Adrenal gland (tissue), 12 donors: ENCODE results near the gene ITPRIP. TPM values are rescaled to one million over a fixed set of nuclear protein-coding genes. Genes with fewer than 3 reads are reported as not detected.
A peak's percentile ranks its signal among the peaks of the same experiment; 100 is the strongest.

Experiments
- DNase-seq, 7 donors: peaks; one replicate each; pipeline ENCODE4 v3.0.0-alpha.2; 2019 to 2020
- H3K27ac ChIP-seq, 5 donors: fragments of 200-600 bp; sonication (generic) in 4 of 5; 1 replicate in 3 of 5; 2 replicates in 2 of 5; pipeline versions ENCODE4 v1.5.1 to v1.8.0; 2016 to 2020; ENCODE audit warnings: mild to moderate bottlenecking in 1 of 5
- H3K27me3 ChIP-seq: fragments of 200-600 bp; 2 replicates; pipeline ENCODE4 v1.8.0; 2021
- H3K36me3 ChIP-seq, 2 donors: fragments of 200-600 bp; replicated peaks in 1 of 2; 1 replicate in 1 of 2; 2 replicates in 1 of 2; pipeline versions ENCODE4 v1.5.1 to v1.8.0; 2018 to 2022
- H3K4me1 ChIP-seq, 2 donors: fragments of 200-600 bp; replicated peaks in 1 of 2; 1 replicate in 1 of 2; 2 replicates in 1 of 2; pipeline versions ENCODE4 v1.5.1 to v1.8.0; 2018 to 2021
- H3K4me3 ChIP-seq, 4 donors: fragments of 200-600 bp; sonication (generic) in 3 of 4; one replicate each; pipeline ENCODE4 v1.5.1; 2016 to 2018
- H3K9me3 ChIP-seq, 3 donors: fragments of 200-600 bp; sonication (generic) in 1 of 3; replicated peaks in 1 of 3; 1 replicate in 2 of 3; 2 replicates in 1 of 3; pipeline versions ENCODE4 v1.5.1 to v1.8.0; 2016 to 2021
- CTCF ChIP-seq, 6 experiments: fragments of 450-650 bp in 4 of 6; fragments of 200-600 bp in 2 of 6; sonication (generic) in 1 of 6; IDR thresholded peaks; 1 replicate in 5 of 6; 2 replicates in 1 of 6; pipeline versions ENCODE4 v1.5.1 to v1.8.0; 2016 to 2021; ENCODE audit warnings: antibody characterized with exemption in 6 of 6, mild to moderate bottlenecking in 2 of 6, moderate library complexity in 1 of 6
- POLR2A ChIP-seq, 2 donors: fragments of 450-650 bp; IDR thresholded peaks; one replicate each; pipeline ENCODE4 v1.6.1; 2017; ENCODE audit warnings: antibody characterized with exemption in 2 of 2, mild to moderate bottlenecking in 2 of 2, moderate library complexity in 1 of 2
- WGBS, 4 donors: extraction: QIAGEN DNeasy Blood & Tissue Kit in 2 of 4; methylation state at CpG; one replicate each; pipeline versions ENCODE4 v1.1.5 to v1.1.7; 2013 to 2017; 5-methylcytosine and 5-hydroxymethylcytosine counted together
- intact Hi-C, 2 donors: fragments of 100-400 bp; cut with DNase I; formaldehyde crosslinking; loops; one replicate each; pipeline versions ENCODE4 v1.14.1 to v1.15.0; 2022 to 2023
- polyA plus RNA-seq, 3 donors: library from polyadenylated mRNA; stranded (reverse); fragments of 200-250 nt in 2 of 3; fragments of 350-450 nt in 1 of 3; fragmentation: Illumina TruSeq in 1 of 3; extraction: RNeasy Lipid Tissue Mini Kit (QIAGEN cat#74804) in 1 of 3; gene quantifications; one replicate each; pipeline ENCODE4 v1.2.3, GENCODE V29; 2013 to 2014
- total RNA-seq, 9 donors: library from RNA; depleted of rRNA in 4 of 9; stranded (reverse); fragments of >200 nt in 4 of 9; fragments of 120-200 nt in 1 of 9; fragmentation: NEBNext Ultra II Directional in 1 of 9; extraction: Animal tissue kit (Norgen Biotek cat#: 25700) in 1 of 9; gene quantifications; one replicate each; pipeline versions ENCODE4 v1.1.0 to v1.2.4, GENCODE V29; 2013 to 2023
- donor health status: healthy with polysubstance abuse.
- donor health status: Bipolar disorder and iron deficiency.
- donor health status: DM: yes; HTN: yes; CAD: no.
- donor health status: DM: no; HTN: no; CAD: no.
- donor health status: DM: no; HTN: no; CAD: no.
- donor health status: DM: yes; HTN: yes; CAD: no.

The ITPRIP gene
- total and polyA plus RNA-seq, 12 donors: 4.2 to 27.0 (median 19.1) TPM

GRCh38 chr10:104325436-104326435 lies 12.5 kb downstream of the ITPRIP start:
- peaks cover 48 to 93% of the 10 kb centered on the region in 2 donors for H3K4me1 ChIP-seq
- TF ChIP-seq CTCF (IDR thresholded peaks at IDR 0.05) (no peak), POLR2A (IDR thresholded peaks at IDR 0.05) (peak in 1 of 2 donors; percentile 12)
- H3K4me3 ChIP-seq: peak overlapping the region in 1 of 4 donors; percentile 12
- intact Hi-C loops: no loop called here
- no peaks in the 10 kb centered on the region for H3K36me3 ChIP-seq
- peak in 4 of 7 donors; percentile 40 to 61 (median 54) for DNase-seq
- no peaks in the 10 kb centered on the region for H3K27me3 ChIP-seq
- WGBS, 4 donors: 67 to 77% (median 76%) methylated on average over 26 to 28 of the region's 28 CpGs
- H3K27ac ChIP-seq: peak overlapping the region; percentile 31 to 88 (median 49)
- H3K9me3 ChIP-seq: no peaks in the 10 kb centered on the region

GRCh38 chr10:104324931-104325330 lies 13.3 kb downstream of the ITPRIP start:
- 91 to 95% (median 95%) methylated on average over 10 of the region's 10 CpGs for WGBS, 4 donors
- Histone ChIP-seq H3K27ac (peak overlapping the region; percentile 11 to 88 (median 49)), H3K9me3 (no peaks in the 10 kb centered on the region), H3K27me3 (no peaks in the 10 kb centered on the region), H3K4me1 (peaks cover 41 to 91% of the 10 kb centered on the region in 2 donors), H3K4me3 (no peak overlapping the region), H3K36me3 (no peaks in the 10 kb centered on the region)
- TF ChIP-seq POLR2A (IDR thresholded peaks at IDR 0.05) (no peak), CTCF (IDR thresholded peaks at IDR 0.05) (no peak)
- intact Hi-C loops: no loop called here
- no peak for DNase-seq

- H3K27ac ChIP-seq: peak overlapping the region in 2 of 5 donors; percentile 80 to 88
- intact Hi-C loops: no loop called here
- H3K4me3 ChIP-seq: no peak overlapping the region
- no peaks in the 10 kb centered on the region for H3K36me3 ChIP-seq
- no peak for TF ChIP-seq POLR2A (IDR thresholded peaks at IDR 0.05)
- H3K9me3 ChIP-seq: no peaks in the 10 kb centered on the region
- peaks cover 41 to 91% of the 10 kb centered on the region in 2 donors for H3K4me1 ChIP-seq
- 66 to 78% (median 72%) methylated on average over 9 of the region's 9 CpGs for WGBS, 4 donors
- no peaks in the 10 kb centered on the region for H3K27me3 ChIP-seq
- peak in 1 of 7 donors; percentile 46 for DNase-seq
Observed at GRCh38 chr10:104324221-104324686, 14.0 kb downstream of the ITPRIP start.

GRCh38 chr10:104323760-104324201 lies 14.5 kb downstream of the ITPRIP start:
- H3K27me3 ChIP-seq: no peaks in the 10 kb centered on the region
- peaks cover 41 to 91% of the 10 kb centered on the region in 2 donors for H3K4me1 ChIP-seq
- 79 to 92% (median 88%) methylated on average over 3 to 4 of the region's 4 CpGs for WGBS, 4 donors
- no peaks in the 10 kb centered on the region for H3K9me3 ChIP-seq
- TF ChIP-seq CTCF (IDR thresholded peaks at IDR 0.05): no peak
- no peak for TF ChIP-seq POLR2A (IDR thresholded peaks at IDR 0.05)
- intact Hi-C loops: no loop called here
- peak overlapping the region in 2 of 5 donors; percentile 26 to 88 for H3K27ac ChIP-seq
- H3K4me3 ChIP-seq: no peak overlapping the region
- no peak for DNase-seq
- no peaks in the 10 kb centered on the region for H3K36me3 ChIP-seq
